Adipocyte (in vitro differentiated cells): ENCODE measurements around the gene NLGN1.
A peak's percentile ranks its signal among the peaks of the same experiment; 100 is the strongest.

Experiments
- DNase-seq: peaks from one replicate; pipeline ENCODE4 v3.0.0-alpha.2; 2015; ENCODE audit warnings: low read depth
- H3K27me3 ChIP-seq: replicated peaks from 2 replicates; pipeline ENCODE4 v1.7.0; 2013; ENCODE audit warnings: mild to moderate bottlenecking, low read length, moderate library complexity; ENCODE audit not compliant: control insufficient read depth, insufficient read depth
- H3K36me3 ChIP-seq: 2 replicates; pipeline ENCODE4 v1.7.0; 2013; ENCODE audit warnings: low read length, mild to moderate bottlenecking, moderate library complexity; ENCODE audit not compliant: control insufficient read depth, insufficient read depth, severe bottlenecking
- H3K4me1 ChIP-seq: 2 replicates; pipeline ENCODE4 v1.7.0; 2013; ENCODE audit warnings: mild to moderate bottlenecking, low read length, moderate library complexity; ENCODE audit not compliant: control insufficient read depth, insufficient read depth
- H3K4me3 ChIP-seq: 2 replicates; pipeline ENCODE4 v1.7.0; 2013; ENCODE audit warnings: mild to moderate bottlenecking, low read length, moderate library complexity
- H3K9ac ChIP-seq: 2 replicates; pipeline ENCODE4 v1.7.0; 2013; ENCODE audit warnings: mild to moderate bottlenecking, low read length, moderate library complexity
- H3K9me3 ChIP-seq: 2 replicates; pipeline ENCODE4 v1.7.0; 2013; ENCODE audit warnings: mild to moderate bottlenecking, low read length, moderate library complexity; ENCODE audit not compliant: control insufficient read depth

The NLGN1 gene

GRCh38 chr3:174322789-174323188, 925.2 kb downstream of the NLGN1 start:
- H3K27me3 ChIP-seq = no peaks in the 10 kb centered on the region
- H3K9me3 ChIP-seq = peaks cover 12% of the 10 kb centered on the region
- no peak for DNase-seq

GRCh38 chr3:174325171-174325570, 927.6 kb downstream of the NLGN1 start:
- Histone ChIP-seq H3K9me3 (peaks cover 12% of the 10 kb centered on the region), H3K27me3 (no peaks in the 10 kb centered on the region), H3K36me3 (no peaks in the 10 kb centered on the region), H3K4me3 (no peak overlapping the region), H3K4me1 (peaks cover 42% of the 10 kb centered on the region), H3K9ac (peak overlapping the region; percentile 27)
- peak; percentile 14 for DNase-seq

More at GRCh38 chr3:174322789-174323188, 925.2 kb downstream of the NLGN1 start:
- no peak overlapping the region for H3K4me3 ChIP-seq
- no peak overlapping the region for H3K9ac ChIP-seq
- peaks cover 25% of the 10 kb centered on the region for H3K4me1 ChIP-seq
- no peaks in the 10 kb centered on the region for H3K36me3 ChIP-seq

GRCh38 chr3:174325834-174326700, 928.5 kb downstream of the NLGN1 start:
- peak; percentile 83 for DNase-seq
- no peaks in the 10 kb centered on the region for H3K36me3 ChIP-seq
- no peaks in the 10 kb centered on the region for H3K27me3 ChIP-seq
- peaks cover 49% of the 10 kb centered on the region for H3K4me1 ChIP-seq
- H3K9ac ChIP-seq = peak overlapping the region; percentile 45
- peaks cover 4% of the 10 kb centered on the region for H3K9me3 ChIP-seq
- peak overlapping the region; percentile 25 for H3K4me3 ChIP-seq

DNA sequence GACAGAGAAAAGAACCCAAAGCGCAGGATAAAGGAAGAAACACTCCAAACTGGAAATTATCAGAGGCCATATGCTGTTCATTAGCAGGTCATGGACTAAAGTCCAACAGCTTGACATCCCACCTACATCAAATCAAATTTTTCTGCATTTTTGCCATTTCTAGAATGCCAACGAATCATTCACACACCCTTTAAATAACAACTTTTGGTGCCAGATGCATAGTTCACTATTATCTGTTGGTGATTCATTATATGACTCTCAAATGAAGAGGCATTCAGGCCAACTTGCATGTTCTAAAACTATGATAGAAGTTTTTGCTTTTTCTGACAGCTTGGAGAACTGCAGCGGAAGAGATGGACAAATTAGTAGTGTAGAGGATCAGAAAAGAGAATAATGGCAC, 931.8 kb downstream of the NLGN1 start:
- H3K4me3 ChIP-seq = peak overlapping the region; percentile 41
- peak overlapping the region; percentile 68 for H3K9ac ChIP-seq
- DNase-seq = peak; percentile 48
- H3K4me1 ChIP-seq = peaks cover 49% of the 10 kb centered on the region
- H3K36me3 ChIP-seq = no peaks in the 10 kb centered on the region
- H3K9me3 ChIP-seq = no peaks in the 10 kb centered on the region
- H3K27me3 ChIP-seq = no peaks in the 10 kb centered on the region

- no peaks in the 10 kb centered on the region for H3K36me3 ChIP-seq
- DNase-seq = peak; percentile 76
- H3K4me1 ChIP-seq = peaks cover 45% of the 10 kb centered on the region
- H3K27me3 ChIP-seq = no peaks in the 10 kb centered on the region
- peak overlapping the region; percentile 41 for H3K4me3 ChIP-seq
- no peaks in the 10 kb centered on the region for H3K9me3 ChIP-seq
- peak overlapping the region; percentile 54 for H3K9ac ChIP-seq
Observed at GRCh38 chr3:174330303-174330702, 932.8 kb downstream of the NLGN1 start.

GRCh38 chr3:174331095-174331800, 933.7 kb downstream of the NLGN1 start:
- Histone ChIP-seq H3K9me3 (no peaks in the 10 kb centered on the region), H3K4me3 (no peak overlapping the region), H3K27me3 (no peaks in the 10 kb centered on the region), H3K4me1 (peaks cover 36% of the 10 kb centered on the region), H3K36me3 (no peaks in the 10 kb centered on the region), H3K9ac (no peak overlapping the region)
- DNase-seq = no peak

GRCh38 chr3:174332391-174332790, 934.8 kb downstream of the NLGN1 start:
- Histone ChIP-seq H3K9ac (no peak overlapping the region), H3K4me3 (no peak overlapping the region)

DNA sequence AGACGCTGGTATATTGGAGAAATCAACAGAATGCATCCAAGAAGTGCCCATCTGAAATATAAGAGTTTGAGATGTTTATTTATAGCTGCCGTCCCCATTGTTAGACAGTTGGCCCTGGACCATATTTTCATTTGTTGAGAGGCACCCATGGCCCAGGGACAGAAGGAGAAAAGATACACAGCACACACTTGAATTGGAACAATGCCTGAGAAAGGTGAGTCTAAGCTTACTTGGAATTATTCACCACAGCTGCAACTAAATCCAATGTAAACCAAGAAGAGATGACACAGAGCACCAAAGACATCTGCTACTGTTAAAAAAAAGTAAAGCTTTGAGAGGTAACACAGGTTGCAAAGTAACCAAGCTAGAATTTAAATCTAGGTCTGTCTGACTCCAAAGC, 936.1 kb downstream of the NLGN1 start:
- H3K9me3 ChIP-seq = no peaks in the 10 kb centered on the region
- H3K36me3 ChIP-seq = no peaks in the 10 kb centered on the region
- no peak overlapping the region for H3K4me3 ChIP-seq
- H3K27me3 ChIP-seq = no peaks in the 10 kb centered on the region
- DNase-seq = no peak
- H3K4me1 ChIP-seq = peaks cover 26% of the 10 kb centered on the region
- H3K9ac ChIP-seq = no peak overlapping the region

More at GRCh38 chr3:174332391-174332790, 934.8 kb downstream of the NLGN1 start:
- Histone ChIP-seq H3K9me3 (no peaks in the 10 kb centered on the region), H3K4me1 (peaks cover 25% of the 10 kb centered on the region), H3K27me3 (no peaks in the 10 kb centered on the region), H3K36me3 (no peaks in the 10 kb centered on the region)
- no peak for DNase-seq

- no peaks in the 10 kb centered on the region for H3K36me3 ChIP-seq
- H3K9ac ChIP-seq = no peak overlapping the region
- no peak overlapping the region for H3K4me3 ChIP-seq
- no peaks in the 10 kb centered on the region for H3K27me3 ChIP-seq
- H3K4me1 ChIP-seq = peaks cover 22% of the 10 kb centered on the region
- no peaks in the 10 kb centered on the region for H3K9me3 ChIP-seq
- DNase-seq = no peak
Observed at GRCh38 chr3:174334111-174334510, 936.6 kb downstream of the NLGN1 start.

- peaks cover 13% of the 10 kb centered on the region for H3K4me1 ChIP-seq
- H3K27me3 ChIP-seq = no peaks in the 10 kb centered on the region
- no peaks in the 10 kb centered on the region for H3K9me3 ChIP-seq
- no peaks in the 10 kb centered on the region for H3K36me3 ChIP-seq
- H3K4me3 ChIP-seq = no peak overlapping the region
- no peak overlapping the region for H3K9ac ChIP-seq
- DNase-seq = no peak
Observed at GRCh38 chr3:174335324-174335723, 937.8 kb downstream of the NLGN1 start.

DNA sequence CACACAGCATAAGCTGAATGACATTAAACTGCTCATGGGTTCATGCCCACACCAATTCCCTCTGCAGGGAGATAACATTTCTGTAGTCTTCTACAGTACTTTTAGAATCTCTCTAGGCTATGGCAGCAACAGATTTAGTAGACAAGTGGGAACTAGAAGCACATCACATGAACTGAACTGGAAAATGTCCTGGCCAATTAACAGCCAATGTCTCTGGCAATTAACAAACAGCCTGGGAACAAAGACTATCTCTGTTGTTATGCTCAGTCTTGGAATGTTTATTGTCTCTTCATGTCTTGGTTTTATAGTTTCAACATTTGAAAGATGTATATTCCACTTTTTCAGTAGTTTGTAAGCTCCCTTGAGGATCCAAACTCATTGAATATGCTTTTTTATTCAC, 938.4 kb downstream of the NLGN1 start:
- no peak overlapping the region for H3K9ac ChIP-seq
- no peak for DNase-seq
- no peaks in the 10 kb centered on the region for H3K36me3 ChIP-seq
- H3K4me1 ChIP-seq = peaks cover 7% of the 10 kb centered on the region
- no peaks in the 10 kb centered on the region for H3K27me3 ChIP-seq
- H3K9me3 ChIP-seq = no peaks in the 10 kb centered on the region
- no peak overlapping the region for H3K4me3 ChIP-seq
